ENCODE measurements around the gene TP53TG3. TPM values are rescaled to one million over a fixed set of nuclear protein-coding genes. Genes with fewer than 3 reads are reported as not detected.
"Not testable (repeated sequence)": the region's sequence is repeated elsewhere in the genome, so short reads cannot be mapped to it uniquely, and the experiment has no call there.

The TP53TG3 gene, protein sequence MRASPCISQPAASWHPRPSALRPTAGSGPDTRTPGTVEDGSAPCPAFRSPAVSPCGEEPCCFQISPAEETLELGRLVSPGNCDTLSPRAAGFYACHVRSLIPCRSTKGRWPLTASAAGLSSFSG
- total RNA-seq (2011; cell fraction: chromatin; rRNA removed; ENCODE audit: low replicate concordance), result 0.65 TPM in 1 of 2 replicates, not detected in the other
- 7.2 and 8.4 TPM in 2 replicates for total RNA-seq (2011; cell fraction: nucleolus; rRNA removed)
- total RNA-seq (2011; cell fraction: nucleoplasm; rRNA removed), result 2.7 and 3.8 TPM in 2 replicates
- total RNA-seq (2014; rRNA removed), result 2.0 and 5.0 TPM in 2 replicates
- total RNA-seq (2014; rRNA removed; fragmentation: Illumina TruSeq; extraction: Trizol), result 3.8 and 4.1 TPM in 2 replicates
- total RNA-seq (2015; rRNA removed; fragmentation: Illumina TruSeq; extraction: Trizol), result 7.5 and 8.4 TPM in 2 replicates
- 2.8 TPM in 2 replicates for total RNA-seq (2021)
- 0.64 and 2.3 TPM in 2 replicates for polyA plus RNA-seq (2011; rRNA removed)
- 2.1 and 5.6 TPM in 2 replicates for polyA plus RNA-seq (2011; cell fraction: cytosol; rRNA removed)
- 10.9 and 11.7 TPM in 2 replicates for polyA plus RNA-seq (2011; cell fraction: nucleus; rRNA removed)
- 4.7 and 6.0 TPM in 2 replicates for polyA plus RNA-seq (2012)
- 4.1 and 6.0 TPM in 2 replicates for polyA plus RNA-seq (2014; fragmentation: Illumina TruSeq; extraction: Trizol)
- 10 to 100 TPM; 13.3 to 19.0 TPM for polyA plus RNA-seq (2014; fragmentation: Nextera tagmentation; extraction: Ambion mirVana)
- 1.5 and 3.6 TPM in 2 replicates for polyA plus RNA-seq (2014; rRNA removed)
- 1.0 and 1.4 TPM in 2 replicates for polyA minus RNA-seq (2011; rRNA and poly(A)+ RNA removed)
- polyA minus RNA-seq (2011; cell fraction: cytosol; rRNA and poly(A)+ RNA removed), result not detected in 2 replicates
- 4.7 and 9.3 TPM in 2 replicates for polyA minus RNA-seq (2011; cell fraction: nucleus; rRNA and poly(A)+ RNA removed)
- not detected for Bru-seq, nascent RNA
- BruChase-seq, experiment 1, labeled RNA remaining after a 2-hour chase, result not detected
- BruChase-seq, experiment 2, labeled RNA remaining after a 6-hour chase, result not detected
- long read RNA-seq, experiment 1, partial matches to known transcripts, result 0 of 4 reads
- long read RNA-seq, experiment 1, other reads (novel, unspliced or antisense), result 0 of 4 reads
- long read RNA-seq, experiment 2, result 0 reads
- long read RNA-seq, experiment 3, partial matches to known transcripts, result 0 of 3 reads
- long read RNA-seq, experiment 3, other reads (novel, unspliced or antisense), result 3 of 3 reads

DNA sequence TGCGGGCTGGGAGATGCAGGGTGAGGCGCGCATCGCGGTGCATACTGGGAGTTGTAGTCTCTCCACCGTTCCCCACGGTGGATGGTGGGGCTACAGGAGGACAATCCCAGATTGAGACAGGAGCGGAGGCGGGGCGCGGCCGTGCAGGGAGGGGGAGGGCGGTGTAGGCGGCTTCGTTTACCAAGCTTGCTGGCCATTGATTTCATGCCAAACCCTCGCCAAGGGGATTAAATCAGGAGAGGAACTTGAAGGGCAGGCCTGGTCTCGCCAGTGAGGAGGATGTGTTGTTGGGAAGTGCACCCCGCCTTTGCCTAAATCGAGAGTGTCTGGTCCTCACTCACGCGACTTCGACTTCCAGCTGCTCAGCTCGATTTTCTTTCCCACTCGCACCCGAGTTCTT, at the start of gene TP53TG3:
Gene TP53TG3, minus strand, starts transcription at position 101 of the 400 bp plus-strand sequence. Its CDS starts 68 bp downstream, at position 33.
- BruUV-seq (replicated peaks); FAIRE-seq; H3K27ac ChIP-seq (ENCODE audit: extremely low read depth, low read depth, low read length); H3K9ac ChIP-seq (ENCODE audit: insufficient read depth in 1 of 2, low read depth in 2 of 2, low read length in 2 of 2); in situ Hi-C loops (cut with MboI); H3K9me3 ChIP-seq (replicated peaks; ENCODE audit: control insufficient read depth, insufficient read depth, low read depth, low read length); H2AFZ ChIP-seq (ENCODE audit: low read depth, low read length); H3K9me1 ChIP-seq (ENCODE audit: control insufficient read depth, insufficient read depth, low read length); H4K20me1 ChIP-seq (replicated peaks; ENCODE audit: control insufficient read depth, insufficient read depth, low read length); H3K4me2 ChIP-seq (ENCODE audit: insufficient read depth, low read length); H3K36me3 ChIP-seq (ENCODE audit: control insufficient read depth, insufficient read depth, low read length); H3K4me3 ChIP-seq; DNase-seq (ENCODE audit: extremely low read depth in 1 of 4, low spot score in 3 of 4); H3K27me3 ChIP-seq (ENCODE audit: control insufficient read depth in 2 of 2, insufficient read depth in 2 of 2, low read length in 2 of 2); H3K79me2 ChIP-seq (ENCODE audit: control insufficient read depth, insufficient read depth, low read length); POLR2A ChIA-PET; ATAC-seq; intact Hi-C loops (cut with micrococcal nuclease); H3K4me1 ChIP-seq (replicated peaks in 1 of 2; ENCODE audit: control insufficient read depth in 2 of 2, insufficient read depth in 2 of 2, low read length in 2 of 2); CTCF ChIA-PET (ENCODE audit: low intra/inter-chr PET ratio): not testable (repeated sequence)
- no CpG with 5 or more reads among the region's 25 CpGs for WGBS (ENCODE audit: insufficient coverage, low coverage, missing lambda C conversion rate)

DNA sequence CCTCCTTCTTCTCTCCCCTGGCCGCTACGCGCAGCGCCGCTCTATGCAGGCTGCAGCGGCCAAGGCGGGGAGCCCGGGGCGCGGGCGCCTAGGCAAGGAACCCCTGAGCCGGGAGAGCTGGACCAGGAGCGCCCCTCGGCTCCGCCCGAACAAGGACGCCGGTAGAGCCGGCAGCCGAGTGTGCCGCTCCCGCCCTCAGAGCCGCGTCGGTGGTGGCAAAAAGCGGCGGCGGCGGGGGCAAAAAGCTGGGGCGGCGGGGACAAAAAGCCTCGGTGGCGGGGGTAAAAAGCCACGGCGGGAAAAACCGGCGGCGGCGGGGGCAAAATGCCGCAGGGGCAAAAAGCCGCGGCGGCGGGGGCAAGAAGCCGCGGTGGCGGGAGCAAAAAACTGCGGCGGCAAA, 25.1 kb downstream of the TP53TG3 start:
- in situ Hi-C loops (cut with MboI), result not testable (repeated sequence)

More for the DNA sequence above, 25.1 kb downstream of the TP53TG3 start:
- FAIRE-seq; H2AFZ ChIP-seq (ENCODE audit: low read depth, low read length); CTCF ChIA-PET (ENCODE audit: low intra/inter-chr PET ratio); POLR2A ChIA-PET; H3K9ac ChIP-seq (ENCODE audit: insufficient read depth in 1 of 2, low read depth in 2 of 2, low read length in 2 of 2); DNase-seq (ENCODE audit: extremely low read depth in 1 of 4, low spot score in 3 of 4); H3K4me3 ChIP-seq; intact Hi-C loops (cut with micrococcal nuclease); H3K79me2 ChIP-seq (ENCODE audit: control insufficient read depth, insufficient read depth, low read length); H3K4me1 ChIP-seq (replicated peaks in 1 of 2; ENCODE audit: control insufficient read depth in 2 of 2, insufficient read depth in 2 of 2, low read length in 2 of 2); ATAC-seq; H3K27ac ChIP-seq (ENCODE audit: extremely low read depth, low read depth, low read length); H3K4me2 ChIP-seq (ENCODE audit: insufficient read depth, low read length); H3K36me3 ChIP-seq (ENCODE audit: control insufficient read depth, insufficient read depth, low read length); H3K9me3 ChIP-seq (replicated peaks; ENCODE audit: control insufficient read depth, insufficient read depth, low read depth, low read length); H3K9me1 ChIP-seq (ENCODE audit: control insufficient read depth, insufficient read depth, low read length); H3K27me3 ChIP-seq (ENCODE audit: control insufficient read depth in 2 of 2, insufficient read depth in 2 of 2, low read length in 2 of 2); BruUV-seq (replicated peaks); H4K20me1 ChIP-seq (replicated peaks; ENCODE audit: control insufficient read depth, insufficient read depth, low read length): not testable (repeated sequence)
- no CpG with 5 or more reads among the region's 49 CpGs for WGBS (ENCODE audit: insufficient coverage, low coverage, missing lambda C conversion rate)
